ENCODE results near the gene OR51G1. TPM values are rescaled to one million over a fixed set of nuclear protein-coding genes. Genes with fewer than 3 reads are reported as not detected.

OR51G1 gene
- total RNA-seq, 1 donor from 2014 or later = not detected

DNA sequence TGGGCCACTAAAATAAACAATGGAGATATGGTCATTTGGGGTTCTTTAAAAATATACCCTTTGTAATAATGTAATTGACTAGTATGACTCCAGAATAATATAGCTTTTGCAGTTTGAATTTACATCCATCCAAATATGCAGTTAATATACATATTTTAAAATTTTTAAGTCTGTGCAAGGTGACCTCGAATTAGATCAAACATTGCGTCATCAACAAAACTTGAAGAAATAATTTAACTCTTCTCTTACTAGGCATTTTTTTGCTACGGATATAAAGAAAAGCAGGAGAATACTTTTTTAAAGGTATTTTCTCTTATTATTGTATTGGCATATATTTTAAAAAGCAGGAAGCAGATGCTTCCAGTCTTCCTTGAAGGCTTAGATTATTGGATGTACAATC is 12.6 kb upstream of the OR51G1 start:
- Mint-ChIP-seq H3K27me3 (ENCODE audit: low read depth) (peaks cover 16% of the 10 kb centered on the region), H3K4me3 (no peak overlapping the region), H3K4me1 (no peaks in the 10 kb centered on the region), H3K27ac (ENCODE audit: unreplicated experiment) (no peak overlapping the region), H3K9me3 (no peaks in the 10 kb centered on the region), H3K36me3 (ENCODE audit: low read depth) (no peaks in the 10 kb centered on the region)
- TF ChIP-seq, protein P1, sequence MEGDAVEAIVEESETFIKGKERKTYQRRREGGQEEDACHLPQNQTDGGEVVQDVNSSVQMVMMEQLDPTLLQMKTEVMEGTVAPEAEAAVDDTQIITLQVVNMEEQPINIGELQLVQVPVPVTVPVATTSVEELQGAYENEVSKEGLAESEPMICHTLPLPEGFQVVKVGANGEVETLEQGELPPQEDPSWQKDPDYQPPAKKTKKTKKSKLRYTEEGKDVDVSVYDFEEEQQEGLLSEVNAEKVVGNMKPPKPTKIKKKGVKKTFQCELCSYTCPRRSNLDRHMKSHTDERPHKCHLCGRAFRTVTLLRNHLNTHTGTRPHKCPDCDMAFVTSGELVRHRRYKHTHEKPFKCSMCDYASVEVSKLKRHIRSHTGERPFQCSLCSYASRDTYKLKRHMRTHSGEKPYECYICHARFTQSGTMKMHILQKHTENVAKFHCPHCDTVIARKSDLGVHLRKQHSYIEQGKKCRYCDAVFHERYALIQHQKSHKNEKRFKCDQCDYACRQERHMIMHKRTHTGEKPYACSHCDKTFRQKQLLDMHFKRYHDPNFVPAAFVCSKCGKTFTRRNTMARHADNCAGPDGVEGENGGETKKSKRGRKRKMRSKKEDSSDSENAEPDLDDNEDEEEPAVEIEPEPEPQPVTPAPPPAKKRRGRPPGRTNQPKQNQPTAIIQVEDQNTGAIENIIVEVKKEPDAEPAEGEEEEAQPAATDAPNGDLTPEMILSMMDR (conservative IDR thresholded peaks at IDR 0.05) = no peak
- no peak for DNase-seq (ENCODE audit: low read depth, low spot score)

DNA sequence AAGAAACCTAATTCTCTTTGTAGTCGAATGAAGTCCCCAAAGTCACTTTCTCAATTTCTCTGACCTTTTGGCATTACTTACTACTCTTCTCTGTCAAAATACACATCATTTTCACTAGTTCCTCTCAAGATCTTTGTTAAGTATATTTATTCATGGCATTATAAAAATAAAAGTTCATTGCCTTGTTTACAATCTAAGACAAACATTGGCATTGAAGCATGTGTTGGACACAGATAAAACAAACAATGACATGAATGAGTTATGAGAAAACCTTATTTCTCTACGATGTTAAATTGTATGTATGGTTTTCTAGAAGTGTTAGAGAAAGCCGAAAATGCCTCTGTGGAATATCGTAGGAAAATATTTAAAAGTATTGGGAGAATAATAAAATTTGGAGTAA is 8.6 kb upstream of the OR51G1 start:
- no peaks in the 10 kb centered on the region for H3K9me3 Mint-ChIP-seq
- no peak for DNase-seq (ENCODE audit: low read depth, low spot score)
- H3K4me3 Mint-ChIP-seq = no peak overlapping the region
- TF ChIP-seq, protein P1 (conservative IDR thresholded peaks at IDR 0.05) = no peak
- no peaks in the 10 kb centered on the region for H3K36me3 Mint-ChIP-seq (ENCODE audit: low read depth)
- peaks cover 19% of the 10 kb centered on the region for H3K27me3 Mint-ChIP-seq (ENCODE audit: low read depth)
- H3K4me1 Mint-ChIP-seq = no peaks in the 10 kb centered on the region
- no peak overlapping the region for H3K27ac Mint-ChIP-seq (ENCODE audit: unreplicated experiment)

DNA sequence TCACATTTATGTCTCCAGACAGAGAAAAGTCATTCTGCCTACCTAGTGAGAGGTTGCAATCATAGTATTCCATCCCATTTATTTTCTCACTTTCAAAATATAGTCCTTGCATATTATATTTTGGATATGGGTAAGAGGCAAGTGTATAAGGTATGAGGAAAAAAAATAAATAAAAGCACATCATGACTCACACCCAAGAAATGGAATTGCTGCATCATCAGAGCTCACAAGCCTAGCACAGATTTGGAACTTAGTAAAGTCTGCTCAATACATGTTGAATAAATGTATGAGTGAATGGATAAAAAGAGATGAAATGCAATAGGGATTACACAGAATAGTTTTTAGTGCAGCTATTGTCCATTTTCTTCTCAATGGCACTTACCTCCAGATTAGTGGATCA is 2.5 kb upstream of the OR51G1 start:
- Mint-ChIP-seq H3K36me3 (ENCODE audit: low read depth) (no peaks in the 10 kb centered on the region), H3K9me3 (no peaks in the 10 kb centered on the region), H3K27me3 (ENCODE audit: low read depth) (peaks cover 26% of the 10 kb centered on the region), H3K4me1 (no peaks in the 10 kb centered on the region), H3K27ac (ENCODE audit: unreplicated experiment) (no peak overlapping the region), H3K4me3 (no peak overlapping the region)
- TF ChIP-seq, protein P1 (conservative IDR thresholded peaks at IDR 0.05) = no peak
- no peak for DNase-seq (ENCODE audit: low read depth, low spot score)

DNA sequence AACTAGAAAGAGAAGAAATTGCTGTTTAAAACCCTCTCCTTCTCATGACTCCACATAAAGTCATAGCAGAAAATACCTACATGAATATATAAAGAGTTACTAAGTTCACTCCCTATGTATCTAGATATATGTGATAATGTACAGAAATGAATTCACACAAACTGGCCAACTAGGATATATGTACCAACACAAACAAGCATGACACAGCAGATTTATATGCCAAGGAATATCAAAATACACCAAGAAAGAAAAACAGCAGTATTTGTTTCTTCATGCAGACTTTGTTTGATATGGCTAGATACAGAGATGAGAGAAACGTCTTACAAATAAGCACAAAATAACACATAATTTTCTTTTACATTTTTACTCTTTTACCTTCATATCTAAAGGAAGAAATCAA is 1.8 kb downstream of the OR51G1 start:
- no peak overlapping the region for H3K4me3 Mint-ChIP-seq

DNA sequence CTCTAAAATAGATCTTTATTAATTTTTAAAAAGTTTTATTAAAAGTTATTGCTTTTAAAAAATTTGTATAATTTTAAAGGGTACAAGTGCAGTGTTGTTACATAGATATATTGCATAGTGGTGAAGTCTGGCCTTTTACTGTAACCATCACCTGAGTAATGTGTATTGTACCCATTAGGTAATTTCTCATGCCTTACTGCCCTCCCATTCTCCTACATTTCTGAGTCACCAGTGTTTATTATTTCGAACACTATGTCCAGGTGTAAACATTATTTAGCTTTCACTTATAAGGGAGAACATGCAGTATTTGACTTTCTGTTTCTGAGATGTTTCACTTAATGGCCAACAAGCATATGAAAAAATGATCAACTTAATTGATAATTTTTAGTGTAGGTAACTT is 2.3 kb downstream of the OR51G1 start:
- TF ChIP-seq, protein P1 (conservative IDR thresholded peaks at IDR 0.05) = no peak
- Mint-ChIP-seq H3K36me3 (ENCODE audit: low read depth) (no peaks in the 10 kb centered on the region), H3K27me3 (ENCODE audit: low read depth) (peaks cover 15% of the 10 kb centered on the region), H3K27ac (ENCODE audit: unreplicated experiment) (no peak overlapping the region), H3K9me3 (no peaks in the 10 kb centered on the region), H3K4me1 (no peaks in the 10 kb centered on the region), H3K4me3 (no peak overlapping the region)
- DNase-seq (ENCODE audit: low read depth, low spot score) = no peak

More for the DNA sequence above, 1.8 kb downstream of the OR51G1 start:
- no peaks in the 10 kb centered on the region for H3K9me3 Mint-ChIP-seq
- H3K27ac Mint-ChIP-seq (ENCODE audit: unreplicated experiment) = no peak overlapping the region
- no peak for DNase-seq (ENCODE audit: low read depth, low spot score)
- H3K27me3 Mint-ChIP-seq (ENCODE audit: low read depth) = peaks cover 18% of the 10 kb centered on the region
- TF ChIP-seq, protein P1 (conservative IDR thresholded peaks at IDR 0.05) = no peak
- H3K4me1 Mint-ChIP-seq = no peaks in the 10 kb centered on the region
- no peaks in the 10 kb centered on the region for H3K36me3 Mint-ChIP-seq (ENCODE audit: low read depth)

DNA sequence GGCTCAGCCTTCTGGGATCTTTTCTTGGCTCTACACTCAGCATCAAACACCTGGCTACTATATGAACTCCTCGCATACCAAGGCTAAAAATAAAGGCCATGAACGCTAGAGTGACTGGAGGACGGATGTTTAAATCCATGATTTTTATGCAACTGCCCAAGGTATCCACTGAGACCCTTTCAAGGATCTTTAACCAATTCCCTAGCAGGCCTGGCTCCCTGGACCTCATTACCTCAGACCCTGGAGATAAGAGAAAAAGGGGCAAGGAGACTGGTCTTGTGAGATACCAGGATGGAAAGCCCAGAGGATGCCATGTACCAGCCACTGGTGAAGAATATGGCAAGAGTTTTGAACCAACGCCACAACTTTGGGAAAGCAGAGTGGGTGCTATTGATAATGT is 4.9 kb downstream of the OR51G1 start, which contains the start of gene OR51G2:
Gene OR51G2 (minus strand): TSS at position 101 of the 400 bp plus-strand sequence. CDS start 3,687 bp downstream, outside the sequence.
- DNase-seq (ENCODE audit: low read depth, low spot score) = no peak
- peaks cover 10% of the 10 kb centered on the region for H3K27me3 Mint-ChIP-seq (ENCODE audit: low read depth)
- no peaks in the 10 kb centered on the region for H3K9me3 Mint-ChIP-seq
- H3K4me3 Mint-ChIP-seq = no peak within 1 kb of the TSS
- TF ChIP-seq, protein P1 (conservative IDR thresholded peaks at IDR 0.05) = no peak
- H3K36me3 Mint-ChIP-seq (ENCODE audit: low read depth) = no peaks in the 10 kb centered on the region
- H3K27ac Mint-ChIP-seq (ENCODE audit: unreplicated experiment) = no peak within 1 kb of the TSS
- no peaks in the 10 kb centered on the region for H3K4me1 Mint-ChIP-seq
